ENCODE measurements around the gene MUSTN1.

MUSTN1 gene

GRCh38 chr3:52791366-52791765, 43.5 kb downstream of the MUSTN1 start:
- no peaks in the 10 kb centered on the region for H3K36me3 Mint-ChIP-seq
- H3K27ac Mint-ChIP-seq = no peak overlapping the region
- H3K9me3 Mint-ChIP-seq = no peaks in the 10 kb centered on the region
- ATAC-seq = no peak
- H3K27me3 Mint-ChIP-seq = peaks cover 11% of the 10 kb centered on the region
- H3K4me1 Mint-ChIP-seq = no peaks in the 10 kb centered on the region
- no peak overlapping the region for H3K4me3 Mint-ChIP-seq

DNA sequence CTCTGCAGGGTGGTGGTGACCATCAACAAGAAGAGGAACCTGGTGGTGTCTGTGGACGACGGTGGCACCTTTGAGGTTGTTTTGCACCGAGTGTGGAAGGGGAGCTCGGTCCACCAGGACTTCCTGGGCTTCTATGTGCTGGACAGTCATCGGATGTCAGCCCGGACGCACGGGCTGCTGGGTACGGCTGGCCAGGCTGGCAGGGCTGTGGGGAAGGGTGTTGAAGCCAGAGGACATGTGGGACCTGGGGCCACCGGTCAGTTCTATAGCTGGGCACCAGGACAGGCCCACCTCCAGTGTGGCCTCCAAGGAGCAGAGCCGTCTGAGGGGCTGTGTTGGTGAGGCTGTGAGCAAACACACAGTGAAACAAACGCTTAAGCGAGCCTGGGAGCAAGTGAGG, 44.1 kb downstream of the MUSTN1 start:
- Mint-ChIP-seq H3K27me3 (peaks cover 11% of the 10 kb centered on the region), H3K4me1 (no peaks in the 10 kb centered on the region), H3K36me3 (no peaks in the 10 kb centered on the region), H3K4me3 (no peak overlapping the region), H3K27ac (no peak overlapping the region), H3K9me3 (no peaks in the 10 kb centered on the region)
- ATAC-seq = no peak

DNA sequence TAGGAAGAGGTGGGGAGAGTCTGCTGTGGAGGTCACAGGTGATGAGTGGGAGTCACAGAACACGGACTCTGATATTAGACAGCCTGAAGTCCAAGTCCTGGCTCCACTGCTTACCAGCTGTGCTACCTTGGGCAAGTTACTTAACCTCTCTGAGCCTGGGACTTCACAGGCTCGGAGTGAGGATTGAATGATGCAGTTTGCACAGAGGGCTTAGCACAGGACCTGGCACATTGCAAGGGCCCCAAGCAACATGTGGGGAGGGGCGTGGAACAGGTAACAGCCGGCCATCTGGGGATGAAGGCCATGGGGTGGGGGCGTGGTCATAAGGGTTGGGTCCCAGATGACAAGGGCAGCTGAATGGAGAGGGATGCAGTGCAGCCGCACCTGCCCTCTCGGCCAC, 44.5 kb downstream of the MUSTN1 start:
- no peak for ATAC-seq
- no peaks in the 10 kb centered on the region for H3K36me3 Mint-ChIP-seq
- H3K4me1 Mint-ChIP-seq = no peaks in the 10 kb centered on the region
- no peak overlapping the region for H3K4me3 Mint-ChIP-seq
- peaks cover 11% of the 10 kb centered on the region for H3K27me3 Mint-ChIP-seq
- H3K27ac Mint-ChIP-seq = no peak overlapping the region
- no peaks in the 10 kb centered on the region for H3K9me3 Mint-ChIP-seq

GRCh38 chr3:52789746-52790040, 45.1 kb downstream of the MUSTN1 start:
- Mint-ChIP-seq H3K27ac (no peak overlapping the region), H3K4me3 (no peak overlapping the region), H3K27me3 (peaks cover 11% of the 10 kb centered on the region), H3K4me1 (no peaks in the 10 kb centered on the region), H3K9me3 (no peaks in the 10 kb centered on the region), H3K36me3 (no peaks in the 10 kb centered on the region)
- ATAC-seq = no peak

DNA sequence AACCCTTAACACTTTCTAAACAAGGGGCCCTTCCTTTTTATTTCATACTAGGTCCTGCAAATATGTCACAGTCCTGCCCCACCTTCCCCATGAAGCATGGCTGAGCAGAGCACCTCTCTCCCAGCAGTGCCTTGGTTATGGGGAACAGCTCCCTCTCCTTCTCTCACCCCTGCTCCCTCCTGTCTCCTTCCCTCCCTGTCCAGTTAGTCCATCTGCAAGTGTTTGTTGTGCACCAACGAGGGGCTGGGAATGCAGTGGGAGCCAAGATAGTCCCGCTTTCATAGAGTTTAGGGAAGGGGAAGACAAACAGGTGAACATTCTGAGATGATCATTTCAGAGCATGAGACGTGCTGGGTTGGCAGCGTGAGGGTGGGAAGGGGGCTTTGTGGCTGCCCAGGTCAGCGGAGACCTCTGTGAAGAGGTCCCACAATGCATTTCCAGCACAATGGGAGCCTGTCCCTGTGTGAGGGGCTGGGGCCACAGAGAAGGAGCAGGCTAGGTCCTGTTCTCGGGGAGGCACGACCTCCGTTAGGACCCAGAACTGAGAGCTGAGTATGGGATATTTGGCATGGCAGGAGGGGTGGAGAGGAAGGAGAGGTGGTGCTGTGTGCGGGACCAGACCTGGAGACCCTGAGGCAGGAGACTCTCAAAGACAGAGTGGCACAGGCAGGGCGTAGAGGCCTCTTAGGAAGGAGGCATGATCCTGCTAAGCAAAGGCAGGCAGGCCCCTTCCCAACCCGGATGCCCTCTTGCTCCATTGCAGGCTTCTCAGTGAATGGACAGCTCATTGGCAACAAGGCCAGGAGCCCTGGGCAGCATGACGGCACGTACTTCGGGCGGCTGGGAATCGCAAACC, 45.7 kb downstream of the MUSTN1 start:
- ATAC-seq = no peak
- no peak overlapping the region for H3K4me3 Mint-ChIP-seq
- H3K9me3 Mint-ChIP-seq = no peaks in the 10 kb centered on the region
- no peak overlapping the region for H3K27ac Mint-ChIP-seq
- peaks cover 11% of the 10 kb centered on the region for H3K27me3 Mint-ChIP-seq
- H3K36me3 Mint-ChIP-seq = no peaks in the 10 kb centered on the region
- H3K4me1 Mint-ChIP-seq = no peaks in the 10 kb centered on the region

GRCh38 chr3:52787672-52788625, 46.9 kb downstream of the MUSTN1 start:
- no peaks in the 10 kb centered on the region for H3K36me3 Mint-ChIP-seq
- ATAC-seq = no peak
- H3K4me3 Mint-ChIP-seq = no peak overlapping the region
- peaks cover 11% of the 10 kb centered on the region for H3K27me3 Mint-ChIP-seq
- no peaks in the 10 kb centered on the region for H3K4me1 Mint-ChIP-seq
- H3K9me3 Mint-ChIP-seq = no peaks in the 10 kb centered on the region
- H3K27ac Mint-ChIP-seq = no peak overlapping the region

DNA sequence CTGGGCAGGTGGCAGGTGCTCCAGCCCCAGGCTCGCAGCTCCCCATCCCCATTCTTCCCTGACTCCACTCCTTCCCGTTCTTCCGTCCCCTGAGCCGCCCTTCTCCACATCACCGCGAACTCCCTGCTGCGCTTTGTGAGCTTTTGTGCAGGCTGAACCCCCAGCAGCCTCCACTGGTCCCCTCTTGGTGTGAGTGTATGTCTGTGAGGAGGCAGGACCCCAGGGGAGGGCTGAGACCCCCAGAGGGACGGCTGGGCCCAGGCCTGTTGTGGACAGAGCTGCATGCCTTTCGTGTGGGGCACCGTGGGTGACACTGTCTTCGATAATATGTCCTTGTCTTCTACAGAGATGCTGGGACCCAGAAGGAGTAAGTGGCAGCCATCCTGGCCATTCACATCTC, 47.6 kb downstream of the MUSTN1 start:
- Mint-ChIP-seq H3K9me3 (no peaks in the 10 kb centered on the region), H3K27ac (no peak overlapping the region), H3K4me1 (no peaks in the 10 kb centered on the region)

GRCh38 chr3:52786330-52787215, 48.2 kb downstream of the MUSTN1 start:
- H3K27me3 Mint-ChIP-seq = peaks cover 11% of the 10 kb centered on the region
- no peaks in the 10 kb centered on the region for H3K36me3 Mint-ChIP-seq
- no peaks in the 10 kb centered on the region for H3K9me3 Mint-ChIP-seq
- no peak overlapping the region for H3K4me3 Mint-ChIP-seq
- no peak for ATAC-seq
- H3K4me1 Mint-ChIP-seq = no peaks in the 10 kb centered on the region
- H3K27ac Mint-ChIP-seq = no peak overlapping the region

More for the DNA sequence above, 47.6 kb downstream of the MUSTN1 start:
- Mint-ChIP-seq H3K4me3 (no peak overlapping the region), H3K27me3 (peaks cover 11% of the 10 kb centered on the region), H3K36me3 (no peaks in the 10 kb centered on the region)
- ATAC-seq = no peak

- Mint-ChIP-seq H3K27me3 (peaks cover 1% of the 10 kb centered on the region), H3K27ac (no peak overlapping the region), H3K9me3 (no peaks in the 10 kb centered on the region), H3K36me3 (no peaks in the 10 kb centered on the region), H3K4me3 (no peak overlapping the region), H3K4me1 (peaks cover 8% of the 10 kb centered on the region)
- ATAC-seq = no peak
Observed at GRCh38 chr3:52784931-52785590, 49.8 kb downstream of the MUSTN1 start.

DNA sequence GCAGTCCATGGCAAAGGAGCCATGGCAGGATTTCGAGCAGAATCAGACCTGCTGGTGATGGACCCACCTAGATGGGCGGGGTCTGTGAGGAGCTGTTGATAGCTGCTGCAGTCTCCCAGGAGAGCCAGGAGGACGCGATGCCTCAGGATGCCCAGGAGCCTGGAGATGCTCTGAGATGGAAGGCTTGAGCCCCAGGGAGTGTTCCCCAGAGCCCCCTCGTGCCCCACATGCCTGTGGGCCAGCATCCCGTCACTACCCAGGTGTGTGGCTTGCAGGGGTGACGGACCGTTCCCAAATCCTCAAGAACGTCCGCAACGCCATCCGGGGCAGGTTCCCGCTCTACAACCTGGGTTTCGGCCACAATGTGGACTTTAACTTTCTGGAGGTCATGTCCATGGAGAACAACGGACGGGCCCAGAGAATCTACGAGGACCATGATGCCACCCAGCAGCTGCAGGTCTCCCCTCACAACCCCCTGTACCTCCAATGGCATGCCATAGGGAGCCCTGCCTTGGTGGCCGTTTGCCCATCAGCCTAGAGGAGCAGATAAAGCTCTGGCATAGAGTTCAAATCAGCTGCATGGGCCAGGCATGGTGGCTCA, 50.7 kb downstream of the MUSTN1 start:
- Mint-ChIP-seq H3K27ac (no peak overlapping the region), H3K4me1 (peaks cover 18% of the 10 kb centered on the region), H3K27me3 (no peaks in the 10 kb centered on the region), H3K9me3 (no peaks in the 10 kb centered on the region), H3K36me3 (no peaks in the 10 kb centered on the region), H3K4me3 (no peak overlapping the region)
- ATAC-seq = no peak

DNA sequence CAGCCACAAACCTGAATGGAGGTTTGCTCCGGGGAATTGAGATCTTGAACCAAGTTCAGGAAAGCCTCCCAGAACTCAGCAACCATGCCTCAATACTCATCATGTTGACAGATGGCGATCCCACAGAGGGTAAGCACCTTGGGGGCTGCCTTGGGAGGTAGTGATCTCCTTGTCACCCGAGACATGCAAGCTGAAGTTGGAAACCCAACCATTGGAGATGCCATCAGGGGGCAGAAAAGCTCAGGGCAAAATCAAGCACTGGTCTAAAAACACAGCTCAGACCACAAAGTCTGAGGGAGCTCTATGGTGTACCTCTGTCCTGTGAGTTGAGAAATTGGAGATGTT, 51.6 kb downstream of the MUSTN1 start:
- H3K27me3 Mint-ChIP-seq = no peaks in the 10 kb centered on the region
- peaks cover 20% of the 10 kb centered on the region for H3K4me1 Mint-ChIP-seq
- ATAC-seq = no peak
- no peaks in the 10 kb centered on the region for H3K36me3 Mint-ChIP-seq
- H3K27ac Mint-ChIP-seq = no peak overlapping the region
- no peaks in the 10 kb centered on the region for H3K9me3 Mint-ChIP-seq
- no peak overlapping the region for H3K4me3 Mint-ChIP-seq
